HG03196 (cell line): ENCODE data around the gene ENO1.
"Not testable (repeated sequence)": the region's sequence is repeated elsewhere in the genome, so short reads cannot be mapped to it uniquely, and the experiment has no call there.

Experiments used
- ATAC-seq: cut with Tn5 transposase; IDR thresholded peaks from one replicate; pipeline ENCODE4 v1.9.1; 2021; ENCODE audit not compliant: unreplicated experiment

The ENO1 gene

GRCh38 chr1:8848663-8849386 is 29.7 kb downstream of the ENO1 start:
- ATAC-seq = peak; percentile 72

- no peak for ATAC-seq
These were observed 30.5 kb downstream of the ENO1 start for GRCh38 chr1:8847990-8848389.

DNA sequence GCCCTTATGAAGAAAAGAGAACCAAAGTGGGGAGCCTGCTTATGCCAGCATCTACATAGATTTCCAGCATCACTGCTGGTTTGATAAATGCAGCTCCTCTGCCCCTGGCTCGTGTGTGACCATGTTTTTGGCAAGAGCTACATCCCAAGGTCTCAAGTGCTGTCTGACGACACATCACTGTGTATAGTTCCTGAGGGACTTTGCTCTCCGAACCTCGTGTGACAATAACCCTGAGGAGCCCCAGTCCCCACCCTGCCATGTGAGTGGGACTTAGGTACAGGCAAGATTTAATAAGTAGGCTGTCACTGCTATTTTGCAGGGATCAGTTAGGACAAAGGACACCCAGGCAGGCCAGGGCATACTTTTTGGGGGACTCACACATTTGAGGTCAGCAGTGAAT is 32.2 kb downstream of the ENO1 start:
- ATAC-seq = no peak

DNA sequence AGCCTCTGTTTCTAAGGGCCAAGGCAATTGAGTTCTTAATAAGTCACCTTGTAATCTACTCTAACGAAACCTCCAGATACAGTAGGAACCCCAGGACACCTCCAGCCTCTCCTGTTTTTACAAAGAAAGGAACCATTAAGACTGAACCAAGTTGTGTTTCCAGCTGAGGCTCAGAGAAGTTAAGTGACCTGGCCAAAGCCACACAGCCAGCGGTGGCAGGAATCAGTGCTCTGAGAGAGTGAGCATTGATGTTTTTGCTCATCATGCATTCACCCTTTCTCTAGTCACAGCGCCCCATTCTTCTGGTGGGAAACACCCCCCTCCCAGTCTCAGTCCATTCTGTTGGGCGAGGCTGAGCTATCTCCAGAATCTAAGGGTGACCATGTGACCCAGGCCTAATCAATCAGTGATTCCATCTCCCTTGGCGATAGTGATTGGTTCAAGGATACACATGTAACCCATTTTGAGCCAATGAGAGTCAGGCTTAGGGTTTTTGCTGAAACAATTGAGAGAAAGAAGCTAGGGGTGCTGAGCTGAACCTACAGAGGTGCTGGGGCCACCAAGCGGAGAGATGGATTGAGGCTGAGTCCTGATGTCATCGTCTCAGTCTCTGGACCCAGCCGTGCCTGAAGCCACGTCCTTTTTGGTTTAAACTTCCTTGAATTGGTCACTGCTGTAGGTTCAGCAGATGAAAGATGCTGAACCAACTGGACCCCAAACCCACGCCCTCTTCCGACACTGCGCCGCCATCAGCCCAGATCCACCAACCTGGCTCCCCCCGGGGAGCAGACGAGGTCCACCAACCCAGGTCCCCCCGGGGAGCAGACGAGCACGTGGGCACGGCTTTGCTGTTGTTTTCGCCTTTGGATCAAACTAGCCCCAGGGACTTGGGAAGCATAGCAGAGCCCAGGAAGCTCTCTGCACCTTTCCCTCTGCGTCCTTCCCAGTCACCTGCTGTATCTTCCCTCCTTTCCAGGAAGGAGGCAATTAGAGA is 33.1 kb downstream of the ENO1 start:
- ATAC-seq = no peak

DNA sequence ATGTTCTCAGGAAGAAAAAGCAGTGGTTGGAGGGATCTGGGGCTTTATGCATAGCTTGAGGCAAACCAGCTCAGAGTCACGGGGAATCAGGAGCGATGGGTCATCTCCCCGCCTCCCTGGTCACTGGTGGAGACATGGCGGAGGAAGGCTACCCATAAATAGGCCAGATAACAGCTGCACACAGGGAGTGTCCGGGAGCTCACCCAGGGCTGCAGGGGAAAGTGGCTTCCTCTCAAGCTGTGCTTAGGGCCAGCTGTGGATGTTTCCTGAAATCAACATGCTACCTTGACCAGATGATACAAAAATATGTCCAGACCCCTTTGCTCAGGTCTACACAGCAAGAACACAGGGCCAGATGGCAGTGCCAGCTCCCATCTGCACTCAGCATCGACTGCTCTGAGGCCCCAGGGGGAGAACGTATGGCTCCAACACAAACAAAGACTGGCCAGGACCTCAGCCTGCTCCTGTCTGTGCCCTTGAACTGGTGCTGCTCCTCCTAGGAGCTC is 33.9 kb downstream of the ENO1 start:
- no peak for ATAC-seq

DNA sequence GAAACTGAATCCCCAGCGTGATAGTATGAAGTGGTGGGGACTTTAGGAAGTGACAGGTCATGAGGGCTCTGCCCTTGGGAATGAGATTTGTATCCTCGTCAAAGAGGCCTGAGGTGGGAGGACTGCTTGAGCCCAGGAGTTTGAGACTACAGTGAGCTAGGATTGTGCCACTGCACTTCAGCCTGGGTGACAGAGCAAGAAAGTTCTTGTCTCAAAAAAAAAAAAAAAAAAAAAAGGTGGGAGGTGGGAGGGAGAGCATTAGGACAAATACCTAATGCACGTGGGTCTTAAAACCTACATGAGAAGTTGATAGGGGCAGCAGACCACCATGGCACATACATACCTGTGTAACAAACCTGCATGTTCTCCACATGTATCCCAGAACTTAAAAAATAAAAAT is 37.1 kb downstream of the ENO1 start:
- ATAC-seq = no peak

DNA sequence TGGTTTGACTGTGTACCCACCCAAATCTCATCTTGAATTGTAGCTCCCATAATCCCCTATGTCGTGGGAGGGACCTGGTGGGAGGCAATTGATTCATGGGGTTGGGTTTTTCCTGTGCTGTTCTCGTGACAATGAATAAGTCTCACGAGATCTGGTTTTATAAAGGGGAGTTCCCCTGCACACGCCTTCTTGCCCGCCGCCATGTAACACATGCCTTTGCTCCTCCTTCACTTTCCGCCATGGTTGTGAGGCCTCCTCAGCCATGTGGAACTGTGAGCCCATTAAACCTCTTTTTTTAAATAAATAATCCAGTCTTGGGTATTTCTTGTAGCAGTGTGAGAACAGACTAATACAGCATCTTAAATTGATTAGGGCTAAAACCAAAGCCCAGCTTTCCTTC is 38.5 kb downstream of the ENO1 start:
- ATAC-seq = no peak

DNA sequence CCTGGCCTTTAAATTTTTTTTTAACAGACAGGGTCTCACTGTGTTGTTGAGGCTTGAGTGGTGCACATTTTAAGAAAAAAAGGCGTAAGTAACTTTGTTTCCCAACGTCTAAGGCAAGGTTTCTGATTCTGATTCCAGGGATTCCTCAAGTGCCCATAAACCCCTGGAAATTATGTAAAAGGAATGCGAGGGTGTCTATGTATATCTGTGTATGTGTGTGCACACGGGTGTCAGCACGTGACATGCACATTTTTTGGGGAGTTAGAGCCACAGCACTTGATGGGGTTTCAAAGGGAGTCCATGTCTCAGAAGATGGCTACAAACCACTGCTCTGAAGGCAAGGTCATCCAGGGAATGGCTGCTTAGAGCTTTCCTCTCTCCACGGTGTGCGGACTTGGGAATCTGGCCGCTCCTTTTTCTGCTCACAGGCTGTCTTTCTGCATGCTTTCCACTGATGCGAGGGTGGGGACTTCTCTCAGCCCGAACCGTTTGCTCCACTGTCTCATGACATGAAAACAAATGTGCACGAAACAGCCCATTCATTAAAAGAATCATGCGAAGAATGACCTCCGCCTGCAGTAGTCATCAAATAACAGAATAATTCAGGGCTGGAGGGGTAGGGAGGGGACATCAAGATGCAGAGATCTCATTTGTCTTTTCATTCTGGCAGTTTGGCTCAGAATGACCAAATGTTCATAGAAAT is 42.4 kb downstream of the ENO1 start:
- ATAC-seq = no peak

- ATAC-seq = no peak
These were observed 47.1 kb downstream of the ENO1 start for GRCh38 chr1:8831340-8831739.

- ATAC-seq = not testable (repeated sequence)
These were observed 47.8 kb downstream of the ENO1 start for GRCh38 chr1:8830732-8831131.

GRCh38 chr1:8825985-8826481 is 52.5 kb downstream of the ENO1 start:
- no peak for ATAC-seq

DNA sequence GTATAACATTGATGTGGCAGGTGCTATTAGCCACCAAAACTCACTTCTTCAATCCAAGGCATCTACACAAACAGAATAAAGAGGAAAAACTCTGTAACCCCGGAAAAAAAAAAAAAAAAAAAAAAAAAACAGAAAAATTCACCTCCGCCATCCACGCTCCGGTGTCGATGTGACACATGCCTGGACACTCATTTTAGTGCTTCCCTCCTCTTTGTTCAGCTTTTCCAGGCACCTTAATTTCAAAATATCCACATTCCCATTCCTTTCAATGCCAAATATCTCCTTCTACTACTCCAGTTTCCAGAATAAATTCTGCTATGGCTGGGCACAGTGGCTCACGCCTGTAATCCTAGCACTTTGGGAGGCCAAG is 55.2 kb downstream of the ENO1 start:
- ATAC-seq = no peak

GRCh38 chr1:8822373-8823294 is 55.9 kb downstream of the ENO1 start:
- no peak for ATAC-seq

DNA sequence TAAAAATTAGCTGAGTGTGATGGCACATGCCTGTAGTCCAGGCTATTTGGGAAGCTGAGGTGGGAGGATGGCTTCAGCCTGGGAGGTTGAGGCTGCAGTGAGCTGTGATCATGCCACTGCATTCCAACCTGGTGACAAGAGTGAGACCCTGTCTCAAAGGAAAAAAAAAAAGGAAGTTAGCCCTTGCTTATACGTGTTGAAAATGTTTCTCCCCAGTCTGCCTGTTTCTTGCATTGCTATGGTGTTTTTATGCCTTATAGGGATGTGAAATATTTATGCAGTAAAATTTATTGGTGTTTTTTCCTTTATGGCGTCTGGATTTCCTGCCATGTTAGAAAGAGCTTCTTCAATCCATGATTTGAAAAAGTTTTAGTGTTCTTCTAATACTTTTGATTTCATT is 57.4 kb downstream of the ENO1 start:
- no peak for ATAC-seq

DNA sequence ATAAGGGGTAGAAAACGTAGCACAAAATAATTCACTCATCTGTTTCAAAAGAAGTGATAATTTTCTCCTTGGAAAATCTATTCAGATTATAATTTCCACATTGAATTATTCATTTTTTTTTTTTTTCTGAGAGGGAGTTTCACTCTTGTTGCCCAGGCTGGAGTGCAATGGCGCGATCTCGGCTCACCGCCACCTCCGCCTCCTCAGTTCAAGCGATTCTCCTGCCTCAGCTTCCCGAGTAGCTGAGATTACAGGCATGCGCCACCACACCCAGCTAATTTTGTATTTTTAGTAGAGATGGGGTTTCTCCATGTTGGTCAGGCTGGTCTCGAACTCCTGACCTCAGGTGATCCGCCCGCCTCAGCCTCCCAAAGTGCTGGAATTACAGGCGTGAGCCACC is 59.7 kb downstream of the ENO1 start:
- not testable (repeated sequence) for ATAC-seq

DNA sequence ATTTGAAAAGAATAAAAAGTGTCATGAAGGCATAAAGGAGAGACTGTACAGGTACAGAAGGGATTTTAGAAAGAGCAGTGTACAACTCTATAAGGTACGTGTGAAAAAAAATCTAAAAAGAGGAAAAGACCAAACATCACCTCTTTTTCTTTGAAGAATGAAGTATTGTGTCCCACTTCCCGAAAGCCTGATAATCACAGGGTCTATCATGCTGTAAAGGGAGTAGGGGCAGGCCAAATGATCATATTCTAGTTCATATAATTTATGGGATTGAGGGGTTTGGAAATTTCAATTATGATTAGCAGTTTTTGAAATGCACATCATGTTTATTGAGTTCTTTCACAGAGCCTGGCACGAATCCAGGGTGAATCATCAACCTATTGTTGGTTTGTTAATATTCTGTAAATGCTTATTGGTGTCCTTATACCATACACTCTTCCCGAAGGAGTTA is 60.1 kb downstream of the ENO1 start:
- no peak for ATAC-seq

DNA sequence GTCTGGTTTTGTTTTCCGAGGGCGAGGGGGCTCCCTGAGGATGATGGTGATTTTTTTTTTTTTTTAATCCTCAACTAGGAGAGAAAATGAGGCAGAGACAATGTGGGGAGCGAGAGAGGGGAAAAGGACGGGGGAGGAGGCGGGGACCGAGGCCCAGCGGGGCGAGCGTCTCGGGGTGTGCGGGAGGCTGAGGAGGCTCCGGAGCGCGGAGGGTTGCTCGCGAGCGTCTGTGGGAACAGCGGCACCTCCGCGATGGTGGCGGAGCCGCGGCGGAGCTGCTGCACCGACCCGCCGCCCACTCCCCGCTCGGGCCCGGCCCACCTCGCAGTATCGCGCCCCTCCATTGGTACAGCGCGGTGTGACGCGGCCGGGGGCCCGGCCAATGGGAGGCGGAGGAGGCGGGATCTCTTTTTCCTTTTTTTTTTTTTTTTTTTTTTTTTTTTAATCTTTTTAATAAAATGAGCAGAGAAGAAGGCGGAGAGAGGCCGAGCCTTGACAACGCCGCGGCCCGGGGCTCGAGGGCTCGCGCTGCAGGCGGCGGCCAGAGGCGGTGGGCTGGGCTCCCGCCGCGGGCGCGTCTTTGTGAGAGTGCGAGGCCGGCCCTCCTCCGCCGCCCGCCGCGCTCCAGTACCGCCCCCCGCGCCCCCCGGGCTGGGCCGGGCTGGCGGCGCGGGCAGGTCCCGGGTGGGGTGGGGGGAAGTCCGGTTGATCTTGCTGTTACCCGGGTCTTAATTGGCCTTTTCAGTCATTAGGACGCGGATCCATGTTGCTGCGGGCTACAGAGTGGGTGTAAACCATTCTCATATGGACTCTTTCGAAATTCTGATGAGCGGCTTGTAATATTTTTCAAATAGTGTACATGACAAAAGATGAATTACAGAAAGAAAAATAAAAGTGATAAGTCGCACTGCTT is 60.8 kb downstream of the ENO1 start, which contains the start of gene RERE:
TSS of gene RERE (minus strand) at position 229 of the 913 bp plus-strand sequence.
- ATAC-seq = peak; percentile 88

DNA sequence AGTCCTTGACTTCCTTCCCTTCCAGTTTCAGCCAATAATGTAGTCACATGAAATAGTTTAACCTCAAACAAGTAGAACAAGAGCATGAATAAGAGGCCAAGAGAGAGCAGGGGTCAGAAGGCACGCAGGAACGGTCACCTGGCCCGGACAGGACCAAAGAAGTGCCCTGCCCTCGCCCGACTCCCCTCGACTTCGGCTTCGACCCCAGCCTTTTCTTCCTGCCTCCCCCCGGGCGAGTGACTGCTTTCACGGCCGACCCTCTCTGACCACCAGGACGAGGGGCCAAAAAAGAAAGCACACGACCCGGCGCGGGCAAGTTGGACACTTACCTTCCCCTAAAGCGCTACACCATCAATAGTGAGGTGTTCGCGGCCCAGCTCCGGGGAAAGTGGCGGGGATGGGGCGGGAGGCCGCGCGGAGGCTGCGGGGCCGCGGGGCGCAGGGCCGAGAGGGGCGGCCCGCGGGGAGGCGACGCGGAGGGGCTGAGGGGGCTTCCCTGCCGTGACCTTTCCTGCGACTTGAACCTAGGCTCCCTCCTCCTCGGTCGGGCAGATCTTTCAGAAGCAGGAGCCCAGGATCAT is 61.6 kb downstream of the ENO1 start:
- ATAC-seq = no peak
